ENCODE measurements around the gene YWHAE.
"Not testable (repeated sequence)": the region's sequence is repeated elsewhere in the genome, so short reads cannot be mapped to it uniquely, and the experiment has no call there.

YWHAE gene

GRCh38 chr17:1325766-1326165 is 74.3 kb downstream of the YWHAE start:
- no peak for DNase-seq (ENCODE audit: low read depth in 2 of 2)

GRCh38 chr17:1324201-1324771 is 75.7 kb downstream of the YWHAE start:
- no peak for DNase-seq (ENCODE audit: low read depth in 2 of 2)

- no peak for DNase-seq (ENCODE audit: low read depth in 2 of 2)
Observed at GRCh38 chr17:1323336-1323735, 76.7 kb downstream of the YWHAE start.

- DNase-seq (ENCODE audit: low read depth in 2 of 2): no peak
Observed at GRCh38 chr17:1322480-1322879, 77.5 kb downstream of the YWHAE start.

- no peak for DNase-seq (ENCODE audit: low read depth in 2 of 2)
Observed at GRCh38 chr17:1322014-1322428, 78.0 kb downstream of the YWHAE start.

- DNase-seq (ENCODE audit: low read depth in 2 of 2): no peak
Observed at GRCh38 chr17:1315891-1316403, 84.1 kb downstream of the YWHAE start.

GRCh38 chr17:1315409-1315808 is 84.6 kb downstream of the YWHAE start:
- no peak for DNase-seq (ENCODE audit: low read depth in 2 of 2)

GRCh38 chr17:1313270-1314005 is 86.6 kb downstream of the YWHAE start:
- DNase-seq (ENCODE audit: low read depth in 2 of 2): no peak

GRCh38 chr17:1312261-1312870 is 87.7 kb downstream of the YWHAE start:
- no peak for DNase-seq (ENCODE audit: low read depth in 2 of 2)

- not testable (repeated sequence) for DNase-seq (ENCODE audit: low read depth in 2 of 2)
Observed at GRCh38 chr17:1307829-1308228, 92.2 kb downstream of the YWHAE start.

GRCh38 chr17:1304962-1305563 is 95.0 kb downstream of the YWHAE start:
- DNase-seq (ENCODE audit: low read depth in 2 of 2): no peak

- DNase-seq (ENCODE audit: low read depth in 2 of 2): no peak
Observed at GRCh38 chr17:1304522-1304921, 95.5 kb downstream of the YWHAE start.

- DNase-seq (ENCODE audit: low read depth in 2 of 2): no peak
Observed at GRCh38 chr17:1302761-1303160, 97.3 kb downstream of the YWHAE start.

- no peak for DNase-seq (ENCODE audit: low read depth in 2 of 2)
Observed at GRCh38 chr17:1301546-1301945, 98.5 kb downstream of the YWHAE start.

GRCh38 chr17:1300371-1300905 is 99.6 kb downstream of the YWHAE start:
- DNase-seq (ENCODE audit: low read depth in 2 of 2): no peak

GRCh38 chr17:1299552-1300370 is 100.3 kb downstream of the YWHAE start:
- no peak for DNase-seq (ENCODE audit: low read depth in 2 of 2)

GRCh38 chr17:1298606-1299005 is 101.4 kb downstream of the YWHAE start:
- no peak for DNase-seq (ENCODE audit: low read depth in 2 of 2)

All from fibroblast of skin of left quadriceps (primary cell).